Cerebellar nuclear complex (tissue), 1 donor: Measurements from ENCODE around the gene PLEKHA8.
"Not testable (repeated sequence)": the region's sequence is repeated elsewhere in the genome, so short reads cannot be mapped to it uniquely, and the experiment has no call there.

ENCODE experiments used
- DNase-seq, 2 experiments: peaks; one replicate each; lab custom pipeline; 2025; lab: John Stamatoyannopoulos, UW

Gene PLEKHA8

DNA sequence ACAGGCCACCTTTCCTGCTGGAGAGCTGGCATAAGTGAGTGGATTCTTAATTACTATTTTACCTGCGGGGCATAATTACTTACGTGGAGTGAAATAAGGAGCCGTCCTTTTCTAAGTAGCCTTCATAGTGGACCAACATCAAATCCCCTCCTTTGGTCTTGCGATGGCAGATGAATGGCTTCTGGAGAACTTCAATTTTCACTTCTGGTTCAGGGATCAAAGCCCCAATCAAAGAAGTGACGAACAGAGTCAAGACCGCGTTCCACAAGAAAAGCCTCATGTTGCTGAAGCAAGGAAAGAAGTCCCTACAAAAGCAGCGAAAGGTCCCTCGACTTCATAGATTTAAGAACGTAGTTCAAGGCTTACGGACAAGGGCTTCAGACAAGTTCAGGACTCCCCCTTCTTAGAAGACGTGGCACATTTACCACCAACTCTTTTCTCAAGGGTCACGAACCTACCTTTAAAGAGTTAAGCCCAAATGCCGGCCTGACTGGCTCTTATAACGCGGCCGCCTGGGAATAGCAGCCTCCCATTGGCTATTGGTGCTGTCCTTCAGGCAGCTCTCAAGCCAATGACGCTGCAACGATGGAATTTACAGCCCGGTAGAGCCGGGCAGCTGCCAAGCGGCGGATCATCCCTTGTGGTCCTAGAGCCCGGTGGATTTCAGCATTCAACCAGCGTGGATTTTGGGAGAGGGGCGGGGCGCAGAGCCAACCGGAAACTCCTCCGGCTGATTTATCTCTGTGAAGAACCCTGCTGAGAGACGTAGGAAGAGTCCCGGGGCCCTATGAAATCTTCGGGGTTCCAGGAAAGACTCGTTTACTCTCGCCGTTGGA is 1.8 kb upstream of the PLEKHA8 start, which contains the start of gene FKBP14:
Gene FKBP14, minus strand, starts transcription at position 474 of the 836 bp plus-strand sequence. Its CDS starts 194 bp downstream, at position 280.
- DNase-seq, result peak; percentile 89 to 98

GRCh38 chr7:30027065-30027456 is 1.2 kb upstream of the PLEKHA8 start:
- peak in 1 of 2 experiments; percentile 26 for DNase-seq

GRCh38 chr7:30027740-30028215 is 434 bp upstream of the PLEKHA8 start:
- no peak for DNase-seq

DNA sequence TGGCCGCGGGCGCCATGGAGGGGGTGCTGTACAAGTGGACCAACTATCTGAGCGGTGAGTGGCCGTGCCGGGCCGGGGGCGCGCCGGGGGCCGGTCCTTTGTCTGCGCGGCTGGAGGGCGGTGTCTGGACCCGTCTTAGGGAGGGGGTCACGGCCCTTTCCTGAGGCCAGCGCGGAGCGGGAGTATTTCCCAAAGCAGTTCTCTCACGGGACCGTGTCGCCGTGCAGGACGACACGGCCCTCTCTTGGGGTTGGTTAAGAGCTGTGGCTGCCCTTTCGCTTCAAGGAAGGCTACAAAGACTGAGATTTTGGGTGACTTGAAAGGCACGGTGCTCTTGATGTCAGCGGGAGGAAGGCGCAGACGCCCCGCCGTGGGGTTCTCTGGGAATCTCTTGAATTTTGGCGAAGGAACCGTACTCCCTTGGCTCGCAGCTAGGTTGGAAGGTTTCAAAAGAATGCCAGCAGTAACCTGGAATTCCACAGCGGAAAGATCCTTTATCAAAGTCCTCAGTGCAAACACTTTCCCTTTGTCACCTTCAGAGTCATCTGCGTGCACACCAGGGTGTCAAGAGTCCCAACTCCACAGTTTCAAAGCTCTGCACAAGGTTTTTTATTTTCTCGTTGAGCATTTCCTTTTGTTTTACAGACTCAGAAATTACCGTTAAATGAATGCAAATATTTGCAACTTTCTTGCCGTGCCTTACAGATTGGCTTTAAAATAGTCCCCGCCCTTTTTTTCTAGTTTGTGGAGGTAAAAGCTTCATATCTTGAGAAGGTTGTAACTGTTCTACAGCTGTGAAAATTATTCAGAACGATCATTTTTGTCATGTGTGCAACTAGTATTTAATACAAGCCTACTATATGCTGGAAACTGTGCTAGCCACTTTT is 780 bp downstream of the PLEKHA8 start:
- peak in 1 of 2 experiments; percentile 20 for DNase-seq

- DNase-seq, result no peak
Measured at GRCh38 chr7:30029696-30030095, 1.5 kb downstream of the PLEKHA8 start.

DNA sequence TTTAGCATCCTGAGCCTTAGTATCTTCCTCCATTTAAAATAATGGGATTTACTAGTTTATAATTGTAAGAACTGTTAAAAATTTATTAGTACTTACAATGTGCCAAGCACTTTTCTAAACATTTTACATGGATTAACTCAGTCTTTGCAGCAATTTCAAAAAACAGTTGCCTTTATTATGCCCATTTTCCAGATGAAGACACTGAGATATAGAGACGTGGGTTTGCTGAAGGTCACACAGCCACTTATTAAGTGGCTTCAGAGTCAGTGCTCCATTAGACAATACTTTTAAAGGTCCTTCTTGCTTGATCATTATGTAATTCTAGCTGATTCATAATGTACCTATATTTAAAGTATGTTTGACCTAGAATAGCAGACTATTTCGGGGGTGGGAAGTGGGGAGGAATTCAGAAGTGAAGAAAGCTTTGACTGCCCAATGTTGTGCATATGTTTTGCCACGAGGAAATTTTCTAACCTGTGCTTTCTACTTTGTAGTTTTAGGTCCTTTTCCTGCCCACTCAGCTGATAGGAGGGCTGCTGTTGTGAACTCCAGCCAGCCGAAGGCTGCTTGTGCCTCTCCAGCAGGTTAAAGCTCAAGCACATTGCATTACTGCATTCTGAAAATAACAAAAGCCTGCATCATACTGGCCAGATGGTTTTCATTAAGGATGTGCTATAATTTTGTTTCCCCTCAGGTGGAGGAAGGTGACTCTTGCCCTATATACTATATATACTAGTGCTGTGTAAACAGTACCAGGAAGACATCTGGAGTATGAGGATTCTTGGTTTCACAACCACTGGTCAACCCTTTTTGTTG is 4.3 kb downstream of the PLEKHA8 start:
- no peak for DNase-seq

GRCh38 chr7:30034501-30034900 is 6.3 kb downstream of the PLEKHA8 start:
- DNase-seq, result no peak

- DNase-seq, result no peak
Measured at GRCh38 chr7:30036220-30036619, 8.0 kb downstream of the PLEKHA8 start.

GRCh38 chr7:30038196-30038980 is 10.2 kb downstream of the PLEKHA8 start:
- DNase-seq, result no peak

- DNase-seq, result no peak
Measured at GRCh38 chr7:30040938-30041337, 12.7 kb downstream of the PLEKHA8 start.

- no peak for DNase-seq
Measured at GRCh38 chr7:30041526-30042269, 13.5 kb downstream of the PLEKHA8 start.

DNA sequence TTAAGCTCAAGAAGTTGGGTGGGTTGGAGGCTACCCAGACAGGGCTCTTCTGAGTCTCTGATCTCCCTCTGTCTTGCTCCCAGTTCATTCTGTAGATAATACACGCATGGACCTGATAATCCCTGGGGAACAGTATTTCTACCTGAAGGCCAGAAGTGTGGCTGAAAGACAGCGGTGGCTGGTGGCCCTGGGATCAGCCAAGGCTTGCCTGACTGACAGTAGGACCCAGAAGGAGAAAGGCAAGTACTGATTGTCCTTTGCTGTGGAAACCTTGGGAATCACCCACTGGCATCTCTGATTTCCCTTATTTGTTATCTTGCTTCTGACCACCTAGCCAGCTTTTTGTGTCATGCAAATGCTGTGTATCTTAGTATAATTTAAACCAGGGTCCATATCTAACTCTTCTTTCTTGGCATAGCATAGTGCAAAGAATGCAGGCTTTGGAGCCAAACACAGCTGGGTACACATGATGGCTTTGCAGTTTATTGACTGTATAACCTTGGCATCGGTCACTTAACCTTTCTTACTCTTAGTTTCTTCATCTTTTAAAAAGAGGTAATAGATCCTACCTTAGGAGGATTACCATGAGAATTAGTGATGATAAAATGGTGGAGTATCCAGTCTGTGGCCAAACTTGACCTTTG is 18.0 kb downstream of the PLEKHA8 start:
- no peak for DNase-seq

- no peak for DNase-seq
Measured at GRCh38 chr7:30047124-30047523, 18.9 kb downstream of the PLEKHA8 start.

DNA sequence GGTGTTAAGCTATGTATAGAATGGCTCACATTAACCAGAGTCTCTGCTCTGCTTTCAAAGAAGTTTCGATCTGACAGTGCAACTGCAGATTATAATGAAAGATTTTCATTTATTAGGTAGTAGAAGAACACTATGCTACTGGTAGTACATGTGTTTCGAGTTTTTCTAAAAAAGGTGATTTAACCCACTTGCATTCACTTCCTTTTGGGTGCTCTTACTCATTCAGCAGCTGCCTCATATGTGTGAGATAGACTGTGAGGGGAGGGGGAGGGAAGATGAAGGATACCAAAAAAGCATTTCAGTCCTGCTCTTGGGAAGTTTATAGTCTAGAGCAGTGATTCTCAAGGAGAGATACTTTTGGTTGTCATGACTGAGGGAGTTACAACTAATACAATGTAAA is 20.4 kb downstream of the PLEKHA8 start:
- DNase-seq, result no peak

- DNase-seq, result no peak
Measured at GRCh38 chr7:30049173-30049572, 21.0 kb downstream of the PLEKHA8 start.

- no peak for DNase-seq
Measured at GRCh38 chr7:30053068-30053467, 24.9 kb downstream of the PLEKHA8 start.

DNA sequence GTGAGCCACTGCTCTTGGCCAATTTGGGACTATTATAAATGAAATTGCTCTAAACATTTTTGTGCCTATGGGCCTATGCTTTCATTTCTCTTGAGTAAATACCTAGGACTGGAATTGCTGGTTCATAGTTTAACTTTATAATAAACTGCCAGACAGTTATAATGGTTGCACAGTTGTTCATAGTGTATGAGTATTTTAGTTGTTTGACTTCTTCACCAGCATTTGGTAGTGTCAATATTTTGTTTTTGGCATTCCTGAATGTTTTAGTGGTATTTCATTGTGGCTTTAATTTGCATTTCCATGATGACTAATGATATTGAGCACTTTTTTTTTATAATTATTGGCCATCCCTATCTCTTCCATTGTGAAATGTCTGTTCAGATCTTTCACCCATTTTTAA is 29.5 kb downstream of the PLEKHA8 start:
- DNase-seq, result no peak

DNA sequence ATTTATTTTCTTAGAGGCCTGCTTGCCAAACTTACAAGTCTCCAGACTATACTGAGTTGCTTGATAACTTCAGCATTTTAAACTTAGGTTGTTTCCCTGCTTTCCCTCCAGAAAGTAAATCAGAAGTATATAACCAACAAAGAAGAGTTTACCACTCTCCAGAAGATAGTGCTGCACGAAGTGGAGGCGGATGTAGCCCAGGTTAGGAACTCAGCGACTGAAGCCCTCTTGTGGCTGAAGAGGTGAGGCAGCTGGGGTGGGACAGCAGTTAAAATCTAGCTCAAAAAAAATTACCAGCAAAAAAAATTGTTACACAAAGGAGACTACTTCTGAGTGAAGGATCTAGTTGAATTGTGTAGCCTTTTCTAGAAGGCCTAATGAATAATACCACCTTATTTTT is 33.6 kb downstream of the PLEKHA8 start:
- not testable (repeated sequence) for DNase-seq

DNA sequence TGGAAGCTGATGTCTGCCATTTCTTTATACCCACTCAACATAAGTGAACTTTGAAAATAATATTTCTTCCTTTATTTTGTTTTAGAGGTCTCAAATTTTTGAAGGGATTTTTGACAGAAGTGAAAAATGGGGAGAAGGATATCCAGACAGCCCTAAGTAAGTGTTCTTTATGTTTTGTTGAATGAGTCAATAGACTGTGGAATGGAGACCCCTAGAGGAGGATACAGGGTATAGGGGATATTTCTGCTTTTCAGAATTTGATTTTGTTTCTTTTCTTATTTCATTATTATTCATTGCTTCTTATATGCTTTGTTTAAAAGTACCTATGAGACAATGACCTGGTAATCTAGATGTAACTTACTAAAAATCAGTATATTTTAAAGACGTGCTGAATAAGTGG is 34.4 kb downstream of the PLEKHA8 start:
- DNase-seq, result peak in 1 of 2 experiments; percentile 7

GRCh38 chr7:30065746-30066145 is 37.5 kb downstream of the PLEKHA8 start:
- no peak for DNase-seq
